ENCODE data around the gene USP53. TPM values are rescaled to one million over a fixed set of nuclear protein-coding genes. Genes with fewer than 3 reads are reported as not detected.

The USP53 gene
- total RNA-seq, 1 donor: 148 TPM

DNA sequence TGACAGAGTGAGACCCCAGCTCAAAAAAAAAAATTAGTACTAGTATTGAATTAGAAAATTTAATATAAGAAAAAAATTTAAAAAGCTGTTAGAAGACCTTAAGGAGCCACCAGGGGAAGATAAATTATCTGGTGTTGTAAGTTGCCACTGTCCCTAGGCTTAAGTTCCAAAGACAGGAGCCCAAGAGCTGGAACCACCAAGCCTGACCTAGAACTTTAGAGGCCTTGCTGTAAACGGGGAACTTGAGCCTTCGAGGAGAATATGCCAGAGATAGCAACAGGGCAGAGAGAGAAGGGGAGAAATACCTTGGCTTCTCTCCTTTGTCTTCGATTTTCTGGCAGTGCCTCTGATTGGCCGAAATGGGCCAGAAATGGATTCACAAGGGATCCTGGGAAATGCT, 8.9 kb downstream of the USP53 start:
- H3K4me3 ChIP-seq (ENCODE audit: low read depth, low read length): no peak overlapping the region
- no peak for DNase-seq (ENCODE audit: low read depth)
- no peak for TF ChIP-seq CTCF (IDR thresholded peaks at IDR 0.05; ENCODE audit: insufficient read depth, low read depth, low read length)

DNA sequence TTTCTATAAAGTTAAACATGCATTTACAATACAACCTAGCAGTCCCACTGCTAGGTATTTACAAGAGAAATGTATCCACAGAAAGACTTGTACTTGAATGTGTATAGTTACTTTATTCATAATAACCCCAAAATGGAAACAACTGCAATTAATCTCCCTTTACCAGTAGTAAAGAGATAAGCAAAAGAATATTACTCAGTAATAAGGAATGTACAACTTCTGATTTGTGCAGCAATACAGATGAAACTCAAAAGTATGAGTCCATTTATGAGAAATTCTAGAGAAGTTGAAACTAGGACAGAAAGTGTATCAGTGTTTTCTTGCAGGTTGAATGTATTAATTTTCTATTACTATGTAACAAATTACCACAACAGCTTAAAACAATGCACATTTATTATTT, 15.2 kb downstream of the USP53 start:
- peak; percentile 48 for DNase-seq (ENCODE audit: low read depth)
- H3K4me3 ChIP-seq (ENCODE audit: low read depth, low read length): no peak overlapping the region
- TF ChIP-seq CTCF (IDR thresholded peaks at IDR 0.05; ENCODE audit: insufficient read depth, low read depth, low read length): no peak

- TF ChIP-seq CTCF (IDR thresholded peaks at IDR 0.05; ENCODE audit: insufficient read depth, low read depth, low read length): no peak
- no peak overlapping the region for H3K4me3 ChIP-seq (ENCODE audit: low read depth, low read length)
- no peak for DNase-seq (ENCODE audit: low read depth)
Observed at GRCh38 chr4:119228406-119228805, 15.9 kb downstream of the USP53 start.

DNA sequence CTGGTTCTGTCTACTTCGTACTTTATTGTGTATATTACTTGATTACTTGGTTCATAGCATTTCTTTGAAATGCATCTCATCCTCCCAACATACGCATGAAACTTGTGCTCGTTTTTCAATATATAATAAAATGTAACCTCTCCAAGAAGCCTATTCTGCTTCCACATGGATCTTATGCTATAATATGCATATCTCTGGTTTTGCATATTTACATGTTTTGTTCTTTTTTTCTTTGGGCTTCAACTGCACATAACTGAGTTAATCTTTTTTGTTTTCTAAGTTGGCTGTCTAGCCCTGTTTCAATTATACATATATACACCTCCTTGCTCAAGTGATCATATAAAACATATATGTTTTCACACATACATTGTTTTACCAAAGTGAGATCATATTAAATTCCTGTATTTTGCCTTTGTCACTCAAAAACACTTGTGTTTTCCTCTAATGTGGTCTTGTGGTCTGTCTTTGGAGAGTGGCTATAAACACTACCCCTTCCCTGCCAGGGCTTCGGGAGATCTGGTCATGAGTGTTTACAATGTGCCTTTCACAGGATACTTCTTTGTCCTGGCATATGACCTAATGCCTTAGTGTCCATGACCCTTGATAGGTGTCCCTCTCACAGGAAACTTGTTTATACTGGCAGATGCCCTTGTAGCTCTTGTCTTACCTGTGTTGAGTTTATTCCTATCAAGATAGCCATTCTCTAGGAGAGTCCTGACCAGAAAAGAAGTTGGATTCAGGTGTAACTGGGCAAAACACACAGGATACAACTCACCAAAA, 17.6 kb downstream of the USP53 start:
- no peak overlapping the region for H3K4me3 ChIP-seq (ENCODE audit: low read depth, low read length)
- no peak for TF ChIP-seq CTCF (IDR thresholded peaks at IDR 0.05; ENCODE audit: insufficient read depth, low read depth, low read length)
- DNase-seq (ENCODE audit: low read depth): no peak

DNA sequence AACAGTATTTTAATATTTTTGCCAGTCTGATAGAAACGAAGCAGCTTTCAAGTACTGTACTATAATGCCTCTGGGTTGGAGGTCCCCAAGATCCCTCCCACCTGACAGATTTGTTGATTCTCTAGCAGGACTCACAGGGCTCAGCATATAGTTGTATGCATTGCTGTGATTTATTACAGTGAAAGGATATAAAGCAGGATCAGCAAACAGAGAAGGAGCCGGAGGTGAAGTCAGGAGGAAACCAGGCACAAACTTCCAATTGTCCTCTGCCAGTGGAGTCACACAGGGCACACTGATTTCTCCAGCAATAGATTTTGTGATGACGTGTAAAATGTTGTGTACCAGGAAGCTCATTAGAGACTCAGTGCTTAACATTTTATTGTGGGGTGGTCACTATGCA, 19.0 kb downstream of the USP53 start:
- TF ChIP-seq CTCF (IDR thresholded peaks at IDR 0.05; ENCODE audit: insufficient read depth, low read depth, low read length): no peak
- no peak overlapping the region for H3K4me3 ChIP-seq (ENCODE audit: low read depth, low read length)
- no peak for DNase-seq (ENCODE audit: low read depth)

- no peak for DNase-seq (ENCODE audit: low read depth)
- H3K4me3 ChIP-seq (ENCODE audit: low read depth, low read length): no peak overlapping the region
- TF ChIP-seq CTCF (IDR thresholded peaks at IDR 0.05; ENCODE audit: insufficient read depth, low read depth, low read length): no peak
Observed at GRCh38 chr4:119232286-119232685, 19.8 kb downstream of the USP53 start.

DNA sequence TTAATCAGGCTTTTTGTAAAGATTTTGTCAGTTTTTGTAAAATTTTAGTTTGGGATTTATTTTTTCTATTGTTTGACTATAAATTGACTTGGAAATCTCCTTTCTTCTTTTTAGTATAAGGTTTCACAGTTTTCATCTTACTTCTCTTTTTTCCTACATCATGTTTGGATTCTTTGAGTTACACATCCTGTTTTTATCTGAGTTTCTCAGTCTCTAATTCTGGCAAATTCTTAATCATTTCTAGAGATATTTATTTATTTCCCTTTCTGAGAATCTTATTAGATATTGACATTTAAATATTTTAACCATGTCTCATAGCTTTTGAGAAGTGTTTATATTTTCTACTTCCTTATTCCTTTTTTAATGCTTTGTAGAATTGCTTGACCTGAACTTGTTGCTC, 20.7 kb downstream of the USP53 start:
- H3K4me3 ChIP-seq (ENCODE audit: low read depth, low read length): no peak overlapping the region
- no peak for DNase-seq (ENCODE audit: low read depth)
- TF ChIP-seq CTCF (IDR thresholded peaks at IDR 0.05; ENCODE audit: insufficient read depth, low read depth, low read length): no peak
